Hepatocyte (in vitro differentiated cells): ENCODE measurements around the gene DTNBP1. TPM values are rescaled to one million over a fixed set of nuclear protein-coding genes. Genes with fewer than 3 reads are reported as not detected.

ENCODE experiments used
- DNase-seq: peaks from one replicate; pipeline ENCODE4 v3.0.0-alpha.2; 2016; ENCODE audit warnings: low spot score
- H2AFZ ChIP-seq: fragments of 200-600 bp; sonication (generic); 2 replicates; pipeline ENCODE4 v1.6.0; 2016; ENCODE audit warnings: antibody characterized with exemption, mild to moderate bottlenecking
- H3K27ac ChIP-seq: fragments of 200-600 bp; sonication (generic); 2 replicates; pipeline ENCODE4 v1.5.1; 2016; ENCODE audit warnings: mild to moderate bottlenecking
- H3K27me3 ChIP-seq: fragments of 200-600 bp; sonication (generic); 2 replicates; pipeline ENCODE4 v1.6.1; 2016
- H3K36me3 ChIP-seq: fragments of 200-600 bp; sonication (generic); replicated peaks from 2 replicates; pipeline ENCODE4 v1.5.1; 2016; ENCODE audit warnings: low read depth; ENCODE audit not compliant: insufficient read depth
- H3K4me1 ChIP-seq: fragments of 200-600 bp; sonication (generic); 2 replicates; pipeline ENCODE4 v1.5.1; 2016; ENCODE audit warnings: mild to moderate bottlenecking, moderate library complexity; ENCODE audit not compliant: insufficient read depth
- H3K4me2 ChIP-seq: fragments of 200-600 bp; sonication (generic); 2 replicates; pipeline ENCODE4 v1.6.0; 2016
- H3K4me3 ChIP-seq: fragments of 200-600 bp; sonication (generic); 2 replicates; pipeline ENCODE4 v1.5.1; 2016; ENCODE audit warnings: mild to moderate bottlenecking
- H3K79me2 ChIP-seq: fragments of 200-600 bp; sonication (generic); 2 replicates; pipeline ENCODE4 v1.6.0; 2017; ENCODE audit warnings: mild to moderate bottlenecking
- H3K9me2 ChIP-seq: fragments of 200-600 bp; sonication (generic); replicated peaks from 2 replicates; pipeline ENCODE4 v1.6.0; 2017; ENCODE audit warnings: mild to moderate bottlenecking; ENCODE audit not compliant: insufficient read depth
- H3K9me3 ChIP-seq: fragments of 200-600 bp; sonication (generic); 2 replicates; pipeline ENCODE4 v1.5.1; 2016; ENCODE audit warnings: low read depth, mild to moderate bottlenecking
- H4K20me1 ChIP-seq: fragments of 200-600 bp; sonication (generic); 2 replicates; pipeline ENCODE4 v1.6.0; 2016; ENCODE audit warnings: mild to moderate bottlenecking; ENCODE audit not compliant: insufficient read depth, poor library complexity, severe bottlenecking
- EZH2 ChIP-seq: fragments of 200-600 bp; sonication (generic); IDR thresholded peaks from 2 replicates; pipeline ENCODE4 v1.6.1; 2016; ENCODE audit warnings: antibody characterized with exemption, mild to moderate bottlenecking, borderline replicate concordance
- EZH2phosphoT487 ChIP-seq: fragments of 200-600 bp; sonication (generic); IDR thresholded peaks from one replicate; pipeline ENCODE4 v1.6.1; 2018; ENCODE audit warnings: antibody characterized with exemption, mild to moderate bottlenecking, low read depth, moderate library complexity; ENCODE audit not compliant: unreplicated experiment, severe bottlenecking
- WGBS: methylation state at CpG from one replicate; pipeline ENCODE4 v1.1.6; 2016; ENCODE audit warnings: low lambda C conversion rate; ENCODE audit errors: missing lambda C conversion rate; 5-methylcytosine and 5-hydroxymethylcytosine counted together
- polyA plus RNA-seq: library from polyadenylated mRNA; unstranded; fragments of >200 nt; fragmentation: Nextera tagmentation; extraction: Ambion mirVana; gene quantifications from 2 replicates; pipeline ENCODE4 v1.2.1, GENCODE V29; 2016
- total RNA-seq: library from RNA; depleted of rRNA; stranded (reverse); fragments of >200 nt; gene quantifications from 2 replicates; pipeline ENCODE4 v1.2.3, GENCODE V29; 2014
- TF ChIP-seq, protein P1 (sequence below): fragments of 200-600 bp; sonication (generic); IDR thresholded peaks from 2 replicates; pipeline ENCODE4 v1.5.1; 2016; ENCODE audit warnings: antibody characterized with exemption, mild to moderate bottlenecking; ENCODE audit not compliant: poor library complexity

Gene DTNBP1
- total and polyA plus RNA-seq, 2 experiments from 2014 or later: 3.4 to 25.6 TPM

DNA sequence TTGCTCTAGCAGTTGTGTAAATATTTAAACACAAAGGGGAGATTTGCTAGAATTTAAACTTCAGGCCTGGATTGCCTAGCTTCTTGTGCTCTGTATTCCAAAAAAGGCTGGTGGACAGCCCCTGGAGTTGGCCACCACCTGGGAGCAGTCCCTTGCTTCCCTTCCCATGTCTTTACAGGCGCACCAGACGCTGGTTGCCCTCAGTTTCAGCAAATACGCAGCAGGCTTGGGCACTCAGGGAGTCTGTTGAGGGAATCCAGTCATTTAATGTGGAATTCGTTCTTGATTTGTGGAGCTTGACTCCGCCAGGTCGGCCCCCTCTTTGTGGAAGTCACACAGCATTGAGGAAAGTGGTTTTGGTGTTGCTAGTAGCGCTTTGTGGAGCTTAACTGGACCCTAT is 156.8 kb downstream of the DTNBP1 start:
- H3K27me3 ChIP-seq: no peaks in the 10 kb centered on the region
- H3K4me2 ChIP-seq: no peak overlapping the region
- H4K20me1 ChIP-seq: peaks cover 14% of the 10 kb centered on the region
- H3K4me3 ChIP-seq: no peak overlapping the region
- no peaks in the 10 kb centered on the region for H3K9me2 ChIP-seq
- H2AFZ ChIP-seq: no peak overlapping the region
- TF ChIP-seq, protein P1, sequence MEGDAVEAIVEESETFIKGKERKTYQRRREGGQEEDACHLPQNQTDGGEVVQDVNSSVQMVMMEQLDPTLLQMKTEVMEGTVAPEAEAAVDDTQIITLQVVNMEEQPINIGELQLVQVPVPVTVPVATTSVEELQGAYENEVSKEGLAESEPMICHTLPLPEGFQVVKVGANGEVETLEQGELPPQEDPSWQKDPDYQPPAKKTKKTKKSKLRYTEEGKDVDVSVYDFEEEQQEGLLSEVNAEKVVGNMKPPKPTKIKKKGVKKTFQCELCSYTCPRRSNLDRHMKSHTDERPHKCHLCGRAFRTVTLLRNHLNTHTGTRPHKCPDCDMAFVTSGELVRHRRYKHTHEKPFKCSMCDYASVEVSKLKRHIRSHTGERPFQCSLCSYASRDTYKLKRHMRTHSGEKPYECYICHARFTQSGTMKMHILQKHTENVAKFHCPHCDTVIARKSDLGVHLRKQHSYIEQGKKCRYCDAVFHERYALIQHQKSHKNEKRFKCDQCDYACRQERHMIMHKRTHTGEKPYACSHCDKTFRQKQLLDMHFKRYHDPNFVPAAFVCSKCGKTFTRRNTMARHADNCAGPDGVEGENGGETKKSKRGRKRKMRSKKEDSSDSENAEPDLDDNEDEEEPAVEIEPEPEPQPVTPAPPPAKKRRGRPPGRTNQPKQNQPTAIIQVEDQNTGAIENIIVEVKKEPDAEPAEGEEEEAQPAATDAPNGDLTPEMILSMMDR: no peak
- TF ChIP-seq EZH2: no peak
- no peak for TF ChIP-seq EZH2phosphoT487
- peaks cover 33% of the 10 kb centered on the region for H3K4me1 ChIP-seq
- no peak for DNase-seq
- no peaks in the 10 kb centered on the region for H3K9me3 ChIP-seq
- H3K36me3 ChIP-seq: no peaks in the 10 kb centered on the region
- 92% methylated on average over 7 of the region's 7 CpGs for WGBS
- H3K27ac ChIP-seq: no peak overlapping the region
- H3K79me2 ChIP-seq: peaks cover 6% of the 10 kb centered on the region

DNA sequence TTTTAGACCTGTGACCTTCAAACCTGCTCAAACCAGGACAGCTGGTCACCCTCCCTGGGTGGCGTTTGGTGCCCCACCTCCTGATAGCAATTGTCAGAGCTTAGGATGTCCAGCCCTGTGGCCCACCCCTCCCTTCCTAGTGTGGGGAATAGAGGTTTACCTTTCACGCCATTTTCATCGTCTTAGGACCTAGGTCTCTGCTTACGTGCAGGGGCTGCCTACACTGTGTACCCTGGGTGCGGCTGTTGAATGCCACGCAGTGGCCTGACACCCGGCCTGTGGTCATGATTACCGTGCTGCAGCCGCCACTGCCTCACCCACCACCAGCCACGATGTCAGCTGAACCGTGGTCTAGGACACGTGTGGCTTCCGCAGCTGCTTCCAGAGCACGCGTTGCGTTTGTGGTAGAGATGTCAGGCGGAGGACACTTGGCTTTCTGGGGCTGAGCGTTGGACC is 157.3 kb downstream of the DTNBP1 start:
- no peak overlapping the region for H3K4me3 ChIP-seq
- peaks cover 33% of the 10 kb centered on the region for H3K4me1 ChIP-seq
- peak overlapping the region; percentile 66 for H3K4me2 ChIP-seq
- DNase-seq: no peak
- peak overlapping the region; percentile 34 for H3K27ac ChIP-seq
- H3K9me2 ChIP-seq: no peaks in the 10 kb centered on the region
- H3K79me2 ChIP-seq: peaks cover 6% of the 10 kb centered on the region
- no peaks in the 10 kb centered on the region for H3K9me3 ChIP-seq
- WGBS: 86% methylated on average over 18 of the region's 18 CpGs
- no peaks in the 10 kb centered on the region for H3K27me3 ChIP-seq
- peaks cover 14% of the 10 kb centered on the region for H4K20me1 ChIP-seq
- H3K36me3 ChIP-seq: no peaks in the 10 kb centered on the region
- TF ChIP-seq EZH2phosphoT487: no peak
- TF ChIP-seq EZH2: no peak
- TF ChIP-seq, protein P1: no peak
- no peak overlapping the region for H2AFZ ChIP-seq

DNA sequence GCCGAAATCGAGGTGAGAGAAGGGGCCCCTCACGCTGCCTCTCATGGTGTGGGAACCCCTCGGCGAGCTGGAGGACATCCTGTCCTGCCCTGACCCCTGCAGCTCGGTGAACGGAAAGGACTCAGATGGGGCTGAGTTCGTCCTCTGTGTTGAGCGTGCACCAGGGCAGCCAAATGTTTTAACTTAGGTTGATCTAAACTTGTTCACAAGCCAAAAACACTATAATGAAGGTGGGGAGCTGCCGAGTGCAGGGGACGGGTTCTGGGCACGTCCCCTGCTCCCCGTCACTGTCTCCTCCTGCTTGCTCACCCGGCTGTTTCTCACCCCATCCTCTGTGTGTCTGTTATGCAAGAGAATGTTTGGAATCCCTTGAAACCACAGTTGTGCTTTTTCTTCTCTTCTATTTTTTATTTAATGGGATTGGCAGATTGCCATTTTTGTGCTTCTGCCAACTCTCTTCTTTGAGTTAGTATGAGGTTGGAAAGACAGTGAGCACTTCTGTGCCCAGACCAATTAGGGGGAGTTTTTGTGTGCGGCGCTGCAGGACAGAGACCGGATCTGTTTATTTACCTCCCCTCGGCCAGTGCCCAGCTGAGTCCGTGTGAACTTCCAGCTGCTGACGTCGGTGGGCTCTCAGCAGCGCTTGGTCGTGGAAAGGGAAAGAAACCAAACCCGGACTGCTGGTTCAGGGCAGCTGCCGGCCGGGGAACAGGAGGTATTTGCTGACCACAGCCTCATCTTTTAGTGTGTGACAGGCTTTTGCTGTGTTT is 158.1 kb downstream of the DTNBP1 start:
- 46% methylated on average over 26 of the region's 26 CpGs for WGBS

More for the DNA sequence above, 158.1 kb downstream of the DTNBP1 start:
- H3K27ac ChIP-seq: peak overlapping the region; percentile 48
- H3K9me2 ChIP-seq: no peaks in the 10 kb centered on the region
- TF ChIP-seq, protein P1: no peak
- TF ChIP-seq EZH2phosphoT487 (no peak), EZH2 (no peak)
- no peaks in the 10 kb centered on the region for H3K36me3 ChIP-seq
- no peak overlapping the region for H2AFZ ChIP-seq
- H3K9me3 ChIP-seq: no peaks in the 10 kb centered on the region
- peaks cover 14% of the 10 kb centered on the region for H4K20me1 ChIP-seq
- no peak overlapping the region for H3K4me3 ChIP-seq
- peaks cover 33% of the 10 kb centered on the region for H3K4me1 ChIP-seq
- H3K79me2 ChIP-seq: peaks cover 5% of the 10 kb centered on the region
- peak; percentile 83 for DNase-seq
- H3K27me3 ChIP-seq: no peaks in the 10 kb centered on the region
- peak overlapping the region; percentile 66 for H3K4me2 ChIP-seq
